Measurements from ENCODE around the gene VPS41.

The VPS41 gene

DNA sequence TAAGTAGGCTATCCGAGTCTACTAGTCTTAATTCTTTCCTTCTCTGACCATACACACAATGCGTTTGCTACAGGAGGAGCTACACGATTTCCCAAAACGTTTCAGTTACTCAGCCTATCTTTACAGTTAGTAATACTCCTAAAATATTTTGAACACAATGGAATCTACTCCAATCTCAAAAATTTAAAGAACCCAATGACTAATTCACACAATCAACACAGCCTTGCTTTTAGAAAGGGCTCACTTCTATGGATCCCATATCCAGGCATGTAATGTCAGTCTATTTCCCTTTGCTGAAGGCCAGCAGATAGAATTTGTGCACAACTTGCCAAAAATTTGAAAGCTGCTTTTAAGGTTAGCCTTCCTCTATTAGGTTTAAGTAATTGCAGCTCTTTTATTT is 107.2 kb downstream of the VPS41 start:
- DNase-seq, result no peak

DNA sequence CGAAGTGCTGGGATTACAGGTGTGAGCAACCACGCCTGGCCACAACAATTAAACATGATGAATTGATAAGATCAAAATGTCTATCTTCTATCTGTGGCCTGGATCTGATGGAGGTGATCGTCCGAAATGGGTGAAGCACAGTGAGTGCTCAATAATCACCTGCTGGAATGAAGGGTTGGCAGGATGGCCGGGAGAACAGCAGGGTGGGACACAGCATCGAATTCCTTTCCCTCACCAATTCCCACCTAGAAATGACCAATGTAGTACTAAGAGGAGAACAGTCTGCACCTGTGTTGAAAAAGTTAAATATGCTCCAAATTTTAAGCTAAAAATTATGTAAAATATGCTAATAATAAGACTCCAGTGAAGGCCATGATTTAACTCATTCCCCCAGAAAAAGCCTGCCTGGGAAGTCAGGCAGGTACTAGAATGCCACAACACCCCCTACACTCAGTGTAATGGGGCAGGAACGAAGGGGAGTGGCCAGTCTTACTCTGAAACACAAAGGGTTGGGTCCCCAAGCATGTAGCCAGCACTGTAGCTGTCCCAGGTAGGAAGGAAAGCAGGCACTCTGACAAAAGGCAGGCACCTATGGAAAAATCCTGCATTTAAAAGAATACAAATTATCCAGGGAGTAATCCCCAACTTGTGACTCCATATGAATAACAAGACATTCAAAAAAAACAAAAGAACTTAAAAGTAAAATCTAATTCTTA is 110.3 kb downstream of the VPS41 start:
- no peak for DNase-seq

DNA sequence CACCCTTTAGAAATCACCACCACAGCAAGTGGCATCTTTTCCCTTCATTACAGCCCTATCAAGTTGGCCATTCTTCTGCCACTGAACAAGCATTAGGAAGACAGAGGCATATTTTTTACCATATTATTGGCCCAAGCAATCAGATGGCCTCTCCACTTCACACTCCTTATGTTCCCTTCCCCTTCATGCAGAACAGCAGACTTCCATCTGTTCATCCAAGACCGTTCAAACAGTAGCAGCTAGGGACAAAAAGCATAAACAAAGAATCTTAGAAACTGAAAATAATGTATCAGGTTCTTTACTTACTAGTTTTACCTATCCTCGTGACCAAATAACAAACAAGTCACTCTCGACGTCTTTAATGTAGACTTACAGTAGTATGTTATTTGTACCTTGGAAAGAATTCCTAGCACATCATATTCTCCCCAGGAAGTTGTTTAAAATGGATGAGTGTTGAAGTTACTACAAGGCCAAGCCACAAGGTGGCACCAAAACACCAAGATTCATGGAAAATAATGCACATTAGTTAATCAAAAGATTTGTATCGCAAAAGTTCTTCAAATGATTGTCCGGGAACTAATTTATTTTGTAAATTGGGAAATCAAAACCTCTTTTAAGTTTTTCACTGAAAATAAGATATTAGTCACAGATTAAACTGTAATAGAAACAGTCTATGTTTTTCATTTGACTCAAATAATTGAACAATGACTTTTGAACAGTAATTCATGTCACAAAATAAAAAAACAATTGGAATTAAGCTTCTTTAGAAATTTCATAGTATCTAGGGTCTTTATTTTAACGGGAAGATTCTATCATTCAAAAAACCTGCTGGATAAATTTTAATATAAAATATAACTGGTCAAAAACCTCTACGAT is 112.1 kb downstream of the VPS41 start:
- peak; percentile 46 to 88 (median 77) for DNase-seq

DNA sequence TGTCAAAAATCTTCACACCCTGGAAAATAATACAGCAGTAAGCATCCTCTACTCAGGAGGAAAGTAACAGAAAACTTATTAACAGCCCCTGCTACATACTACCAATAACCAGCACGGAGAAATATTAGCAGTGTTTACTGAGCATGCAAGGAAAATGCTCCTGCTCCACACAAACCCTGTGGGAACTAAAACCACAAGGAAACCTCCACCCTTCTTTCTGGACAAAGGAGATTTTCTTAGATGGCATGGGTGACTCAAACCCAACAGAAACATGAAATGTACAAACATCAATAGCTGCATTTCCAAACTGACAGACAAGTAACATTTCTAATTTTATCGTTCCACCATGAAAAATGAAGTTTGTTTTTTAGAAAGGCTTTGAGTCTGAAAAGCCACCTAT is 113.4 kb downstream of the VPS41 start:
- DNase-seq, result no peak

DNA sequence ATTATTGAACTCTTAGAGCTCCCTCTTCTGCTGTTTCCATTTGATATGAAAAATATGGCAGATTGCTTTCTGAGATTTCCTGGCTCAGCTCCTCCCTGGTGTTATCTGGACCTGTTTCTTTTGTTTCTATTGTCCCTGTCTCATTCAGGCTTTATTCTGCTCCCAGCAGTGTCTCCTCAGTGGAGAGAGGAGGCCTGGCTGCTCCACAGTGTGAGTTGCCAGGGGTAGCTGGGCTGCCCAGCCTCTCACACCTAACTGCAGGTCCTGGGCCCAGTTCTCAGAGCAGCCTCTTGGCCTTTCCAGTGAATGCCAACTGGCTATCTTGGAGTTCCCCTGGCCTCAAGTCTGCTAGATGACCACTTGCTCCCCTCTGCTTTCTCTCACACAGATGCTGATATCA is 127.0 kb downstream of the VPS41 start:
- peak in 1 of 3 experiments; percentile 18 for DNase-seq

DNA sequence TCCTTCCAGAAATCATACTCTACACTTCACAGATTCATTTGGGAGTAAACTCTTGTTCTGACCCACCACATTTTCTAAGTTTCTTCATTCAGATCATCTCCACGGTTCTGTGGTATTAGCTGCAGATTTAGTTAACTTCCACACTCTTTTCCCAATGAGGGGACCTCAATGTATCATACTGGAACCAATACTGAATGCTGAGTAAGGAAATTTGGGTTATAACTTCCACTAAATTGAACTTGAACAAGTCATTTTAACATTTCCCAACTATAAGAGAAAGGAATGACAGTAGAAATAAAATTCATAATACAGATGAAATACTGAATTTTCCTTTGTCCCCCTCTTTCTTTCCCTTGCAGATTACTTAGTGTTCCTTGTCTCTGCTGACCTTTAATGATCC is 131.4 kb downstream of the VPS41 start:
- DNase-seq, result no peak

DNA sequence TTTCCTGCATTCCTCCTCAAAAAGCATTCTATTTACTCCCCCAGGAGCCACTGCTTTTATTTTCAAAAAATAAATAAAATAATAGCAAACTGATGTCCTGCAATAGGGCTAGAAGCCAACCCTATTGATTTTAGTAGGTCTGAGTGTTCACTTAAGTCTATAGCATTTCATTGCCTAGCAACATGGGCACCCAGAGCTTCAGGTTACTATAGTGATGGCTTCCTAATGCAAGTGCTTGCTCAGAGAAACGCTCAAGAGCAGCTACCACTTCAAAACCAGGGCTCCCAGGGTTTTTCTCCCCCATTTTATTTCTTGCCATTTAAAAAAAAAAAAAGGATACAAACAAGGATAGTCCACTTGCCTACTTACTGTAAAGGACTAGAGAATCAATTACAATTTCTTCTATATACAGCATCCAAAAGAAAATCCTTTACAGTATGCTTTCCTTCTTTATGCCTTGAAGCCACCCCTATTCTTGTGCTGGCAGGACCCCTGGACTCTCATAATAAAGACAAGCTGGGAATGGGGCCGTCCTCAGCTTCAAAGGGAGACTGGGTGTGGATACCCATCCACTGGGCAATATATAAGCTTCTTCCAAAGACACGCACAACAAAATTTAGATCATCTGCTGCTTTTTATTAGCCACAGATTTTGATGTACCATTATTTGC is 133.3 kb downstream of the VPS41 start:
- peak; percentile 74 to 96 (median 86) for DNase-seq

DNA sequence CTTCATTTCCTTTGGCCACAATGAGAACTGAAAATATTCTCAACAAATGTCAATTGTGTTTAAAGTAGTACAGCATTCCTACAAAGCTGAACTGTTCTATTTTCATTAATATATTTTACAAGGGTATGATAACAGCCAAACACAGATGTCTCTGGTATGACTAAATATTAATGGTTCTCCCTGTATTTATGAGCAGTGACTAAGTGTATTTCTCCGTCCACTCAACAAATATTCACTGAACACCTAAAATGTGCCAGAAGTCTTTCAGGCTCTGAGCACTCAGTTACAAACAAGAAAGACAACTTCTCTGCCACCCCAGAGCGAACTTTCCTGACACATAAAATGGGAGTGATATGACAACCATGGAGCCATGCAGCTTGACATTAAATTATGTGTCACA is 135.6 kb downstream of the VPS41 start:
- no peak for DNase-seq

DNA sequence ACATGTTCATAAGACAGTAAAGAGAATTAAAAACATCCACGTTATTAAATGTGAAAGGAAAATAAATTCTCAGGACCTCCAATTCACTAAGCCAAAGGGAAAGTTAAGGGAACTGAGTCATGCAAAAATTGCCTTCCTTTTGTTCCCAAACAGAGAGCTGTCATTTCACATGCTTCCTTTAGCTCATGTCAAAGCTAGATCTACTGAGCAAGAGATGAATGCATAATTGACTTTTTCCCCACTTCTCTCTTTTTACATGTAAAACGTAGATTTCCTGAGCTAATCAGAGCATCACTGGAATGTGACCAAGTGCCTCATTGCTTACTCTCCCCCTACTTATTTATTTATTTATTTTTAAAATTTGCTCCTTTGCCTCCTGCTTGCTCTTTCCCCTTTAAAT is 148.8 kb downstream of the VPS41 start:
- no peak for DNase-seq

DNA sequence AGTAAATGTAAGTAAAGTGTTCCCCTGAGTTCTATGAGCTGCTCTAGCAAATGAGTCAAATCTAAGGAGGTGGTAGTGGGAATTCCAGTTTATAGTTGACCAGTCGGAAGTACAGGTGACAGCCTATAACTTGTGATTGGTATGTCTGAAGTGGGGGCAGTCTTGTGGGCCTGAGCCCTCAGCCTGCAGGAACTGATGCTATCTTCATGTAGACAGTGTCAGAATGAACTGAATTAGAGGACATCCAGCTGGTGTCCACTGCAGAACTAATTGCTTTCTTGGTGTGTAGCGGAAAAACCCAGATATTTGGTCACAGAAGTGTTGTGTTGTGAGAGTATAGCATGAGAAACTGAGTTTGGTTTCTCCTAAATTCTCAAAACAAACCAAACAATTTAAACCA is 150.0 kb downstream of the VPS41 start:
- DNase-seq, result no peak

DNA sequence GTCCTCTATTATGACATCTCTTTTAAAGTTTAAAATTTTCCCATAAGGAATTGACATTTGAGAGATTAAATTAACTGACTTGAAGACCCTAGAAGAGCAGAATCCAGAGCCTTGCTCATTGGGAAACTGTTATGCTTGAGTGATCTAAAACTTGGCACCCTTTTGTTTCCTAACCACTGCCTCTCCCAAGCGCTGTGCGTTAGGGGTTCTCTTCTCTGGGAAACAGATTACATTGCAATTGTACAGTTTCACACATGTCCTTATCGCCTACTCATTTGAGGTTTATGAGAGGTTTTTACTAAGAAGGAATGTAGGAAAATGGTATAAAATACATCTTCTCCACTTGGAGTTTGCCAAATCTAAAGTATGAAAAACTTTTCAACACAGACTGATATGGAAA is 151.1 kb downstream of the VPS41 start:
- DNase-seq, result no peak

DNA sequence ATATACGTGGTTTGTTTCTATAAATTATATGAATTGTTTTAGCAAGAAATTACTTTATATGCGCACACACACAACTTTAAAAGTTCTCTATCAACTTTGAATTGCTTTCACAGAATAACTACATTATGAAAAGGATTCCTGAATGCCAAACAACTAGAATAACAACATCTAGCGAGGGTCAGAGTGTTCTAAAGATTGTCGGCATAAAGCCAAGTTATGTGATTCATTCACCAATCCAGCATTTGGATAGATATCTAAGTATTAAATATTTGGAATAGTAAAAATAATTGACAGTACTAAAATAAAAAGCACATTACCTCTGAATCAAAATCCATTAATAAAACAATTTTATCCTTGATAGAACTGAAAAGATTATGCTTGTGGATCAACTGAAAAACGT is 152.5 kb downstream of the VPS41 start:
- DNase-seq, result no peak

DNA sequence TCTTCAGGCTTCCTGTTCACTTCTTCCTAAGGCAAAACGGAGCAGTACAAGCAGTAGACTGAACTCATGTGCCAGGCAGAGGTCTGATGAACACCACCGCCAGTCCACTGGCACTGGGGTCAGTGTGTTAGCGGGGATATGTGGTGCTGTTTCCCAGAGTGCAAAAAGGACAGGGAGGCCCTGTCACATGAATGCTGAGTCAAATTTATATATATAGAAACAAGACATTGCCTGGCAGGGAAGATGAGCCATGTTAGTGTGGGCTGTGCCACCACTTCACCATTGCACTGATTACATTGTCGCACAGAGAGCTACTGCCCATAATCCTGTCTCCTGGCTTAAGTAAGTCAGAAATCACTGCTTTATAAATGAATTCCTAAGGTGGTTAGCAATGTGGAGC is 155.6 kb downstream of the VPS41 start:
- no peak for DNase-seq

DNA sequence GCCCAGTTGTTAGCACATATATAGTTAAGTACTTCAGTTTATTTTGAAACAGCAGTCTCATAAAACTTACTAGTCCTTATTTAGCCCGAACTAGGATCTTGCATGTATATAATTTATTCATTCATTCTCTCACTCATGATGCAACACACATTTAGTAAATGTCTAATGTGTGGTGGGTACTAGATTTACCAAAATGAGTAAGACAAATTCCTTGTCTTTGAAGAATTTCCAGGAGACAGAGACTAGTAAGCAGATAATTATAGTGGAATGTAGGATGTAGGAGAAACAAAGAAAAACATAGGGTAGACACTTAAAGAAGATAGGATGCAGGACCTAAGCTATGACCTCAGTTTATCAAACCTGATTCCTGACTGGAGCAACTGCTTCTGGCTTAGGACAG is 157.6 kb downstream of the VPS41 start:
- DNase-seq, result no peak

DNA sequence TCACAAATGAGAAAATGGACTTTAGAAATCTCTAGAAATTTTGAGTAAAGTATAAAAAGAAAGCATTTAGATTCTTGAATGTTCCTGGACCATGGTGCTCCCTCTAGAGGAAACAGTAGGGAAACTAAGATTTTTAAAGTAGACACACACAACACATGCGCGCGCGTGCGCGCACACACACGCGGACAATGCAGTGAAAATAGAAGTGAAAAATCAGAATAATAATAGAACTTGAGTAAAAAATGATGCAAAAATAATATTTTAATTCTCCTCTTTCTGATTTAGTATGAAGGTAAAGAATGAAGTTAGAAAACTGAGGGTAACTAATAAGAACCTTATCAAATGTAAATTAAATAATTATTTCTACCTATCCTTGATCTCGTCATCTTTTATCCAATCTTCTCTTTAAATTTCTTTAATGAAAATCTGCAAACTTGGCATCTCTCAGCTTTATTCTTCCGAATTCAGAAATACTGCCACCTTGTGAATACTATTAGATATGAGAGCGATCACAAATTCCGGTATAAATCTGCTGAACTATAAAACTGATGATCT is 160.9 kb downstream of the VPS41 start:
- DNase-seq, result peak in 1 of 3 experiments; percentile 32

DNA sequence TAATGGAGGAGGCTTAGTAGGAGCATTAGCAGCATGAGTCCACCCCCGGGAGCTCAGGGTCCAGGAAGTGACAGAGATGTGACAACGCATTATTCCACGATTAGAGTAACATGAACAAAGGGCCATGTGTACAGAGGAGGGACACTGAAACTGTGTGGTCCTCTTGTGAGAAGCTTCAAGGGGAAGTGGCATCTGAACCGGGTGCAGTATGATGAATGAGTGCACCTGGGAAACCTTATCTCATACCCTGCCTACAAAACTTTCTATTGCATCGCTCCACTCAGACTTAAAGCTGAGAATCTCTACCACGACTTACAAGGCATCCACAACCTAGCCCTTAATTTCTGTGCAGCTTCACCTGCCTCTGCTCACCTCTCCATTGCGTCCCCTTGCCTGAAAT is 162.6 kb downstream of the VPS41 start:
- peak in 2 of 3 experiments; percentile 9 to 49 for DNase-seq

DNA sequence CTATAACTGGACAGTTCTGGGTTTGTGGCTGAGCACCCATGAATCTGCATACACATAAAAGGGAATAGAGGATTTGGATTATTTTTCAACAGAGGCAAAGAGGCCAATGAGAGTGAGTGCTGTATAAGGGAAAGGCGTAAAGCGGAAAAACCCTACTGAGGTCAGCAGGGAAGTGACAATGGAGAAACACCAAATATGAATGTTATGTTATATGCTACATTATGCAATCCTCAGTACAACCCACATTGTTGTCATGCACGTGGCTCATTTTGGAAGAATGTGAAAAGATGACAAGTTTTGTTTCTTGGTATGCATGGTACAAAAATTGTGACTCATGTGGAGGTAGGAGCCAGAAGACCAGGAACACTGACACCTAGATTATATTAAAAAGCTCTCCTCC is 164.2 kb downstream of the VPS41 start:
- no peak for DNase-seq

DNA sequence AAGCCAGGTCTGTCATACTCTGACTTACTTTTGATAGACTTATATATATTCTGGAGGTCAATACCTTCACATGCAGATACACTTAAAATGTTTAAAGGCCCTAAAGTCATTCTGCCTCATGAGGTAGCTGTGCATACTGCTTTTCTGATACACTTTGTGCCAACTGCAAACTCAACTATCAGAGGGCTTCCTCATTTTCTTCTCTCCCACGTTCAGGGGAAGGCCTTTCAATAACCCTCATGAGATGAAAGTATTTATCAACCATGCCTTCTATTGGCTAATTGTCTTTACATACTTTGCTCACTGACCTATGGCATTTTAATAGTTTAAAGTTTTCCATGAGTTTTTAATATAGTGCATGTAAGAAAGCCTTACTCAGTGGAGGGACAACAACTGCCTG is 165.1 kb downstream of the VPS41 start:
- DNase-seq, result no peak

DNA sequence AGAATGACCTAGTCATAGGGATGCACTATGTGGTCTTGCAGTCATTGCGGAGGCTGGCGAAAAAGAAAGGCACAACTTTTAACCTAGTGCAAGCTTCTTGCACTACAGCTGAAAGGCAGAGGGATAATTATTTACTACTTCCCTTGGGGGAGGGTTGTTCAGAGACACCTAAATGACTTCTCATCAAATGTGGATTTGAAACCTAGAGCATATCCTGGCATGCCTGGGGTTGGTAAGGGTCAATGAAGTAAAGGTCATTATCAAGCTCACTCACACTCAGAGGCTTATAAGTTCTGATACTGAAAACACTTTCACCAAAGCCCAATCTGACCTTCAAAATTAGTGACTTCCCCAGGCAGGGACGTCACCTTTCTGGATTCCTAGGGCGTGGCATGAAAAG is 168.9 kb downstream of the VPS41 start:
- no peak for DNase-seq

DNA sequence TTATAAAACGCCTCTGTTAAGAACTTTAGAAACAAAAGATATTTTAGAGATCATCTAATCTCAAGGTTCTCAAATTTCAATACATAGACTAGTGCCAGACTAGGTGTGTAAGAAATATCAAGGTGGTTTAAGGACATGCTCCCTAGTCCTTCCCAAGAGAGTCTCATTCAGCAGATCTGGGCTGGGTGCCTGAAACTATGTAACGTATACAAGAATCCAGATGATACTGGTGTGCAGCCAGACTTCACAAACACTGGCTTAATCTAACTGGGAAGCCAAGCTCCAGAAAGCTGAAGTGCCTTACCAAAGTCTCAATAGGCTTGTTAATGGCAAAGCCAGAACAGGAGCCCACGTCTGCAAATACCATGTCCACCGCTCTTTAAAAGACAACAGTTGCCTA is 172.9 kb downstream of the VPS41 start:
- DNase-seq, result no peak

DNA sequence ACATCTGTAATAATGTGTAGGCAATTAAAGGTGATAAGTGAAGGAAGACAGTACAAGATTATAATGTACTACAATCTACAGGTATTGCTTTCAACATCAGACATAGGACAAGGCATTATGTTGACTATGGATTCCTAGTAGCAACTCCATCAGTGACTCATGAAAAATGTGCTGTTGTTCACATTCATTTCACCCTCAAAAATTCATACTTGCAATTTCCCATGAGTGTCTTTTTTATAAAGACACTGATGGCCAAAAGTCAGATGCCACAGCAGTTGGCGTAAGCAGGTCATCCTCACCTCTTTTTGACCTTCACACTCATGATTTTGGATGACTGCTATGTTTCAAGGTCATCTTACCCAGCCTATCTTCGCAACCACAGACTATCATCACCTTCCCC is 177.8 kb downstream of the VPS41 start:
- no peak for DNase-seq

DNA sequence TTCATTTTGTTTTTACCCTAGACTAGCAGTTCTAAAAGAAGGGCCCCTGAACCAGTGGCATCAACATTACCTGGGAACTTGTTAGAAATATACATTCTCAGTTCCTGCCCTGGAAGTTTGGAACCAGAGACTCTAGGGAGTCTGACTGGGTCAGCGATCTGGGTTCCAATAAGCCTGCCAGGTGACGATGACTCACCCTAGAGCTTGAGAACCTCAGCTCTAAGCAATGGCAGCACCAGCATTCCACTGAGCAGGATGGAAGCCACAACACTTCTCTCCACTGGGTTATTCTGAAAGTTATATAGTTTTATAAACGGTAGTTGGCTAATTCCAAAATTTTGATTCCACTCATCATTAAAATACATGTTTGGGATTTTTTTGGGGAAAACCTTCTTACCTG is 180.8 kb downstream of the VPS41 start:
- no peak for DNase-seq

DNA sequence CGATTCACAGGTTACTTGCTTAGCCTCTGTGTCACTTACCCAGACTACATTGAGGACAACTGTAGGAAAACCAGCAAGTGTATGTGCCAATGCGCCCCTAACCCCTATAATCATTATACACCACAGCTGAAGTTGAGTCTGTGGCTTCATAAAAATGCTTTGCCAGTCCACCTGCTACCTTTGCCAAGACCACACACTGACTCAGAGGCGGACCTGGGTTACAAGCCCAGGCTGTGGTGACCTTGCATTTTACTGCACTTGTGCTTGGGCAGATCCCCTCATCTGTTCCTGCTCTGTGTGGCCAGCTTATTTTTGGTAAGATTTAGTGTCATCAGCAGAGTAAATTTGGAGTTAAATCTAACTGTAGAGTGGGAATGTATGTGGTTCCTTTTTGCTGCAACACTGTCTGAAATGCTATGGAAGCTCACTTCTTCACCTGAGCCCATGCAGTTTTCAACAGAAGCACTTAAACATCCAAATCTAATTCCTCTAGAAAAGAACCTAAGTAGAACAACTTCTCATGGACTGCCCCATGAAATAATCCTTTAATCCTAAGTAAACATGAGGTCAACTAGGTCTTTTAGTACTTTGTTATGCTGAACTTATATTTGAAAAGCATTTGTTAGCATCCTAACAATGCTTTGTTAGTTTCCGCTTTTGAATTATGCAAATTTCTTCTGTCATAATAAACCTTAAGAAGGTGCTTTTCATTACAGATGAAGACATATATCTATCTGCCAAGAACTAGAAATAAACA is 181.6 kb downstream of the VPS41 start:
- DNase-seq, result no peak
